HL-60 (cell line): ENCODE measurements around the gene ZFTA.

ENCODE experiments used
- DNase-seq, 2 experiments: peaks; one replicate each; pipeline ENCODE4 v3.0.0-alpha.2; 2010 to 2020; ENCODE audit warnings: low read depth in 1 of 2, low spot score in 1 of 2
- H3K27ac ChIP-seq: fragments of 250-450 bp; sonication (Bioruptor Pico); replicated peaks from 2 replicates; pipeline ENCODE4 v1.5.1; 2020; ENCODE audit warnings: mild to moderate bottlenecking, moderate library complexity
- H3K27me3 ChIP-seq: fragments of 250-450 bp; sonication (Bioruptor Pico); 2 replicates; pipeline ENCODE4 v1.5.1; 2021; ENCODE audit warnings: mild to moderate bottlenecking, moderate library complexity; ENCODE audit not compliant: insufficient read depth, poor library complexity, severe bottlenecking
- H3K4me3 ChIP-seq: replicated peaks from 2 replicates; pipeline ENCODE4 v1.5.1; 2011; ENCODE audit warnings: mild to moderate bottlenecking, control low read depth, low read length; ENCODE audit not compliant: insufficient read depth
- CTCF ChIP-seq: IDR thresholded peaks from one replicate; pipeline ENCODE4 v1.5.1; 2011; ENCODE audit warnings: low read length, control low read depth, inconsistent platforms; ENCODE audit not compliant: insufficient read depth
- GABPA ChIP-seq: IDR thresholded peaks from 2 replicates; pipeline ENCODE4 v1.6.1; 2012; ENCODE audit warnings: low read depth
- POLR2AphosphoS5 ChIP-seq: IDR thresholded peaks from 2 replicates; pipeline ENCODE4 v1.6.1; 2012; ENCODE audit warnings: low read depth
- REST ChIP-seq: IDR thresholded peaks from 2 replicates; pipeline ENCODE4 v1.6.1; 2012; ENCODE audit warnings: low read depth; ENCODE audit not compliant: insufficient replicate concordance
- SPI1 ChIP-seq: IDR thresholded peaks from 2 replicates; pipeline ENCODE4 v1.6.1; 2012; ENCODE audit warnings: low read depth, mild to moderate bottlenecking, borderline replicate concordance

Gene ZFTA

DNA sequence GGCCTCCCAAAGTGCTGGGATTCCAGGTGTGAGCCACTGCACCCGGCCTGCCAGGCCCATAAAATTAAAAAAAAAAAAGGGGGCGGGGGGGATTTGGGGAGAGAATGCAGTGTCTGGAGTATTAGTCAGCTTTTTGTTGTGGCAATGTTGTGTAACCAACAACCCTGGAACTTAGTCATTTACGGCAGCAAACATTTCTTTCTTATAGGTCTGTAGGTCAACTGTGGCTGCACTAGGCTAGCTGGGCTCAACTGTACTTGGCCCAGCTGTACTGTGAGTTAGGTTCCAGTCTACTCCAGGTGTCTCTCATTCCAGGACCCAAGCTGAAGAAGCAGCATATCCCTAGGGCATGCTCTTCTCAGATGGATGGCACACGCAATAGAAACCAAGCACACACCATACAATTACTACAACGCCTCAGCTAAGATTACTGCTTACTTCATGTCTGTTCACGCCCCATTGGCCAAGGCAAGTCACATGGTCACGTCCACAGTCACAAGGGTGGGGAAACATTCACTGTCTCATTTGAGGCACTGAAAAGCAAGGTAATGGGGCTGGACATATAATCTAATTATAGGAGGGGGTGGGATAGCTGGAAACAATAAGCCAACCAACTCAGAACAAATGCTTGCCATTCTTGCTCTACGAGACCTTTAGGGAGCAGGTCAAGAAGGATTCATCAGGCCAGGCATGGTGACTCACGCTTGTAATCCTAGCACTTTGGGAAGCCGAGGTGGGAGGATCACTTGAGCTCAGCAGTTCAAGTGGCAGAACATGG, 34.3 kb upstream of the ZFTA start:
- Histone ChIP-seq H3K27me3 (no peaks in the 10 kb centered on the region), H3K27ac (no peak overlapping the region), H3K4me3 (no peak overlapping the region)
- no peak for DNase-seq
- TF ChIP-seq REST (no peak), POLR2AphosphoS5 (no peak), GABPA (no peak), SPI1 (no peak), CTCF (no peak)

DNA sequence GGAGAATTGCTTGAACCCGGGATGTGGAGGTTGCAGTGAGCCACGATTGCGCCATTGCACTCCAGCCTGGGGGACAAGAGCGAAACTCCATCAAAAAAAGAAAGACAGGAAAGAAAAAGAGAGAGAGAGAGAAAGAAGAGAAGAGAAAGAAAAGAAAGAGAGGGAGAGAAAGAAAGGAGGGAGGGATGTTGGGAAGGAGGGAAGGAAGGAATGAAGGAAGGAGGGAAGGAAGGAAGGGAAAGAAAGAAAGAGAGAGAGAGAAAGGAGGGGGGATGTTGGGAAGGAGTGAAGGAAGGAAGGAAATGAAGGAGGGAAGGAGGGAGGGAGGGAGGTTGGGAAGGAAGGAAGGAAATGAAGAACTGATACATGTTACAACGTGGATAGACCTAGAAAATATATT, 32.3 kb upstream of the ZFTA start:
- Histone ChIP-seq H3K4me3 (no peak overlapping the region), H3K27me3 (no peaks in the 10 kb centered on the region), H3K27ac (no peak overlapping the region)
- no peak for DNase-seq
- TF ChIP-seq SPI1 = no peak
- no peak for TF ChIP-seq CTCF
- no peak for TF ChIP-seq REST
- no peak for TF ChIP-seq POLR2AphosphoS5
- TF ChIP-seq GABPA = no peak

DNA sequence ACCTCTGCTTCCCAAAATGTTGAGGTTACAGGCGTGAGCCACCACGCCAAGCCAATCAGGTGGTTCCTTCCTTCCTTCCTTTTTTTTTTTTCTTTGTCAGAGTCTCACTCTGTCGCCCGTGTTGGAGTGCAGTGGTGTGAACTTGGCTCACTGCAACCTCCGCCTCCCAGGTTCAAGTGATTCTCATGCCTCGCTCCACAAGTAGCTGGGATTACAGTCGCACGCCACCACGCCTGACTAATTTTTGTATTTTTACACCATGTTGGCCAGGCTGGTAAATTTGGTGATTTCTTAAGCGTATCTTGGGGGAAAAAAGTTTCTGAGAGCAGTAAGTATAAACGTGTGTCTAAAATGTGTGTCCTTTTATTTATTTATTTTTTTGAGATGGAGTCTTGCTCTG, 26.5 kb upstream of the ZFTA start:
- H3K4me3 ChIP-seq = no peak overlapping the region
- no peaks in the 10 kb centered on the region for H3K27me3 ChIP-seq
- no peak overlapping the region for H3K27ac ChIP-seq
- DNase-seq = no peak
- TF ChIP-seq REST = no peak
- no peak for TF ChIP-seq SPI1
- TF ChIP-seq GABPA = no peak
- no peak for TF ChIP-seq POLR2AphosphoS5
- TF ChIP-seq CTCF = no peak
